Measurements from ENCODE around the gene ZNF239. TPM values are rescaled to one million over a fixed set of nuclear protein-coding genes. Genes with fewer than 3 reads are reported as not detected.

Gene ZNF239
- total RNA-seq, 2 donors from 2014 or later, result 0.41 to 1.8 TPM

Other genes starting within 250 kb of the ZNF239 start
- gene FXYD4, start 203.0 kb downstream of the ZNF239 start, total RNA-seq, result not detected
- 100 to 1,000 TPM; 410 to 434 TPM for gene HNRNPF, start 165.4 kb downstream of the ZNF239 start, total RNA-seq
- 1 to 10 TPM; 2.7 to 4.1 TPM for gene ZNF487, start 137.5 kb downstream of the ZNF239 start, total RNA-seq
- gene ZNF485, start 31.8 kb upstream of the ZNF239 start, total RNA-seq, result 1 to 10 TPM; 2.8 to 5.8 TPM
- 10 to 100 TPM in 1 of 2 donors, 1 to 10 TPM in 1; 3.1 to 12.0 TPM for gene ZNF32, start 74.3 kb upstream of the ZNF239 start, total RNA-seq

Data from activated naive CD4-positive, alpha-beta T cell treated with anti-CD3 and anti-CD28 coated beads, Interleukin-2, amount 50 U/mL, for 72 hours (primary cell).